ENCODE results near the gene SLC16A9. TPM values are rescaled to one million over a fixed set of nuclear protein-coding genes. Genes with fewer than 3 reads are reported as not detected.

The SLC16A9 gene
- total RNA-seq, 1 experiment from 2014 or later: 5.9 TPM

GRCh38 chr10:59724098-59724938 lies 14.7 kb upstream of the SLC16A9 start (continued):
- no peak for TF ChIP-seq RAD21 (IDR thresholded peaks at IDR 0.05; ENCODE audit: low read depth)
- TF ChIP-seq EZH2phosphoT487 (IDR thresholded peaks at IDR 0.05; ENCODE audit: borderline replicate concordance): no peak
- TF ChIP-seq ZNF274 (IDR thresholded peaks at IDR 0.05; ENCODE audit: low read depth, low read length): no peak
- TF ChIP-seq ATF3 (IDR thresholded peaks at IDR 0.05): no peak
- TF ChIP-seq ELF1 (IDR thresholded peaks at IDR 0.05; ENCODE audit: borderline replicate concordance, low read depth): no peak
- TF ChIP-seq CEBPB (IDR thresholded peaks at IDR 0.05; ENCODE audit: low read depth): no peak
- no peak for TF ChIP-seq TCF7L2 (IDR thresholded peaks at IDR 0.05; ENCODE audit: borderline replicate concordance, extremely low read depth, insufficient read depth, insufficient read length)
- TF ChIP-seq SRF (IDR thresholded peaks at IDR 0.05; ENCODE audit: low read depth): no peak
- no peak for TF ChIP-seq ZBTB33 (IDR thresholded peaks at IDR 0.05; ENCODE audit: extremely low read depth, insufficient replicate concordance, low read length)
- TF ChIP-seq POLR2A (IDR thresholded peaks at IDR 0.05; ENCODE audit: borderline replicate concordance, extremely low read depth, insufficient read depth, insufficient read length): no peak
- no peak for TF ChIP-seq CBX3 (IDR thresholded peaks at IDR 0.05; ENCODE audit: low read depth)
- TF ChIP-seq YY1 (IDR thresholded peaks at IDR 0.05; ENCODE audit: extremely low read depth, insufficient replicate concordance, low read depth, low read length): no peak

DNA sequence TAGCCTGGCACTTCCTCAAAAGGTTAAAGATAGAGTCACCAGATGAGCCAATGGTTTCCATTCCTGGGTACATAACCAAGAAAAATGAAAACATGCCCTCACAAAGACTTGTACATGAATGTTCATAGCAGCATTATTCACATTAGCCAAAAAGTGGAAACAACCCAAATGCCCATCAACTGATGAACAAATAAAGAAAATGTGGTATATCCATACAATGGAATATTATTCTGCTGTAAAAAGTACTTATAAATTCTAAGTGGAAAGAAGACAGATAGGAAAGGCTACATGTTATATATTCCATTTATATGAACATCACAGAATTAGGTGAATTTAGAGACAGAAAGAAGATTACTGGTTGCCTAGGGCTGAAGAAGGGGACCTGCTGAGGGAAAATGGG lies 10.7 kb upstream of the SLC16A9 start:
- Histone ChIP-seq H3K4me3 (replicated peaks in 1 of 2; ENCODE audit: low read depth in 1 of 2, low read length in 2 of 2) (no peak overlapping the region), H3K27me3 (ENCODE audit: insufficient read depth, low read length) (no peaks in the 10 kb centered on the region), H3K4me1 (ENCODE audit: control insufficient read depth in 1 of 2, insufficient read depth in 2 of 2, low read length in 2 of 2) (no peaks in the 10 kb centered on the region), H2AFZ (ENCODE audit: low read depth, low read length, poor library complexity, severe bottlenecking) (no peak overlapping the region), H3K9me2 (ENCODE audit: insufficient read depth) (no peaks in the 10 kb centered on the region), H3K79me2 (ENCODE audit: insufficient read depth, low read length) (no peaks in the 10 kb centered on the region), H3K4me2 (ENCODE audit: low read length) (no peak overlapping the region), H4K20me1 (ENCODE audit: insufficient read depth) (no peaks in the 10 kb centered on the region), H3K27ac (ENCODE audit: low read depth, low read length) (no peak overlapping the region), H3K36me3 (ENCODE audit: control insufficient read depth in 1 of 2, insufficient read depth in 2 of 2, low read length in 2 of 2) (no peaks in the 10 kb centered on the region), H3K9me3 (ENCODE audit: control insufficient read depth in 1 of 2, insufficient read depth in 1 of 2, low read depth in 1 of 2, low read length in 2 of 2) (no peaks in the 10 kb centered on the region), H3K9ac (ENCODE audit: low read length) (no peak overlapping the region)
- no peak for ATAC-seq
- intact Hi-C loops (cut with micrococcal nuclease): no loop called here
- ChIA-PET CTCF (no interaction called here), POLR2A (no interaction called here), RAD21 (ENCODE audit: low non-redundant PET in 1 of 2, low total read pairs in 2 of 2, uncharacterized antibody in 2 of 2, unreplicated experiment in 2 of 2) (no interaction called here)
- TF ChIP-seq CBX3 (IDR thresholded peaks at IDR 0.05; ENCODE audit: low read depth) (no peak), SRF (IDR thresholded peaks at IDR 0.05; ENCODE audit: low read depth) (no peak), ZFX (IDR thresholded peaks at IDR 0.05) (no peak), ZNF274 (IDR thresholded peaks at IDR 0.05; ENCODE audit: low read depth, low read length) (no peak), CEBPB (IDR thresholded peaks at IDR 0.05; ENCODE audit: low read depth) (no peak), EZH2phosphoT487 (IDR thresholded peaks at IDR 0.05; ENCODE audit: borderline replicate concordance) (no peak), SP1 (IDR thresholded peaks at IDR 0.05; ENCODE audit: low read depth) (no peak), POLR2AphosphoS5 (IDR thresholded peaks at IDR 0.05; ENCODE audit: low read depth, low read length) (no peak), ELF1 (IDR thresholded peaks at IDR 0.05; ENCODE audit: borderline replicate concordance, low read depth) (no peak), CTCF (IDR thresholded peaks at IDR 0.05 in 2 of 3, conservative IDR thresholded peaks at IDR 0.05 in 1 of 3; ENCODE audit: borderline replicate concordance in 1 of 3, insufficient read depth in 1 of 3, low read depth in 2 of 3, low read length in 2 of 3) (no peak), ATF3 (IDR thresholded peaks at IDR 0.05) (no peak), TCF7L2 (IDR thresholded peaks at IDR 0.05; ENCODE audit: borderline replicate concordance, extremely low read depth, insufficient read depth, insufficient read length) (no peak)
- BruUV-seq (replicated peaks): no TSS peak
- no peak for DNase-seq (ENCODE audit: low read depth, low spot score)
